HL-60 (cell line): ENCODE results near the gene HHATL.

Experiments used
- CTCF ChIP-seq: IDR thresholded peaks from one replicate; pipeline ENCODE4 v1.5.1; 2011; ENCODE audit warnings: low read length, control low read depth, inconsistent platforms; ENCODE audit not compliant: insufficient read depth
- POLR2AphosphoS5 ChIP-seq: IDR thresholded peaks from 2 replicates; pipeline ENCODE4 v1.6.1; 2012; ENCODE audit warnings: low read depth
- REST ChIP-seq: IDR thresholded peaks from 2 replicates; pipeline ENCODE4 v1.6.1; 2012; ENCODE audit warnings: low read depth; ENCODE audit not compliant: insufficient replicate concordance

- TF ChIP-seq CTCF, result no peak
- TF ChIP-seq POLR2AphosphoS5, result no peak
- TF ChIP-seq REST, result no peak
Measured at GRCh38 chr3:42663581-42664437, 38.8 kb downstream of the HHATL start.
